Measurements from ENCODE around the gene MX2.

- TF ChIP-seq CTCF (conservative IDR thresholded peaks at IDR 0.05; ENCODE audit: low read depth, low read length): no peak
- no peak for TF ChIP-seq POLR2A (IDR thresholded peaks at IDR 0.05; ENCODE audit: low read depth, low read length)
- TF ChIP-seq RFX5 (IDR thresholded peaks at IDR 0.05; ENCODE audit: low read depth, low read length): no peak
- no peak for TF ChIP-seq ELK1 (IDR thresholded peaks at IDR 0.05; ENCODE audit: borderline replicate concordance, low read depth, low read length)
- no peak for TF ChIP-seq MAZ (IDR thresholded peaks at IDR 0.05; ENCODE audit: borderline replicate concordance, low read depth, low read length)
- TF ChIP-seq RAD21 (IDR thresholded peaks at IDR 0.05; ENCODE audit: low read length): no peak
- no peak for TF ChIP-seq NFE2L2 (IDR thresholded peaks at IDR 0.05; ENCODE audit: low read depth, low read length)
- TF ChIP-seq CEBPB (IDR thresholded peaks at IDR 0.05; ENCODE audit: low read depth, low read length): no peak
- no peak for TF ChIP-seq FOS (IDR thresholded peaks at IDR 0.05; ENCODE audit: low read depth, low read length)
- TF ChIP-seq MAFK (IDR thresholded peaks at IDR 0.05; ENCODE audit: low read depth, low read length): no peak
- TF ChIP-seq BHLHE40 (IDR thresholded peaks at IDR 0.05; ENCODE audit: low read depth, low read length): no peak
- TF ChIP-seq MXI1 (IDR thresholded peaks at IDR 0.05; ENCODE audit: borderline replicate concordance, low read depth, low read length): no peak
- no peak for TF ChIP-seq SMC3 (IDR thresholded peaks at IDR 0.05; ENCODE audit: low read depth, low read length)
Observed at GRCh38 chr21:41388259-41388658, 26.4 kb downstream of the MX2 start.
